MM.1S (cell line): ENCODE results near the gene GPC5.

Experiments
- DNase-seq: peaks from one replicate; pipeline ENCODE4 v3.0.0-alpha.2; 2015
- H2AFZ ChIP-seq: fragments of 300-600 bp; sonication (generic); 2 replicates; pipeline ENCODE4 v1.6.0; 2016; ENCODE audit warnings: antibody characterized with exemption, low read length
- H3F3A ChIP-seq: fragments of 300-600 bp; sonication (generic); 2 replicates; pipeline ENCODE4 v1.6.1; 2016; ENCODE audit warnings: mild to moderate bottlenecking, antibody characterized with exemption, low read length, moderate library complexity, mixed read lengths; ENCODE audit not compliant: insufficient read depth
- H3K27ac ChIP-seq: fragments of 300-600 bp; sonication (generic); 2 replicates; pipeline ENCODE4 v1.5.1; 2016; ENCODE audit warnings: mild to moderate bottlenecking, low read length
- H3K27me3 ChIP-seq: fragments of 300-600 bp; sonication (generic); replicated peaks from 2 replicates; pipeline ENCODE4 v1.6.0; 2016; ENCODE audit warnings: low read length; ENCODE audit not compliant: insufficient read depth
- H3K36me3 ChIP-seq: fragments of 300-600 bp; sonication (generic); replicated peaks from 2 replicates; pipeline ENCODE4 v1.6.1; 2016; ENCODE audit warnings: mild to moderate bottlenecking, low read length, mixed read lengths; ENCODE audit not compliant: insufficient read depth
- H3K4me1 ChIP-seq: fragments of 300-600 bp; sonication (generic); 2 replicates; pipeline ENCODE4 v1.6.1; 2016; ENCODE audit warnings: low read length, mixed read lengths
- H3K4me2 ChIP-seq: fragments of 300-600 bp; sonication (generic); 2 replicates; pipeline ENCODE4 v1.6.0; 2016; ENCODE audit warnings: low read depth, low read length
- H3K4me3 ChIP-seq: fragments of 300-600 bp; sonication (generic); 2 replicates; pipeline ENCODE4 v1.5.1; 2016; ENCODE audit warnings: low read length, mixed read lengths
- H3K79me2 ChIP-seq: fragments of 300-600 bp; sonication (generic); 2 replicates; pipeline ENCODE4 v1.6.1; 2016; ENCODE audit warnings: mixed run types, low read length, mixed read lengths
- H3K9ac ChIP-seq: fragments of 300-600 bp; sonication (generic); 2 replicates; pipeline ENCODE4 v1.6.1; 2016; ENCODE audit warnings: low read length, mixed read lengths
- H3K9me2 ChIP-seq: fragments of 300-600 bp; sonication (generic); replicated peaks from 2 replicates; pipeline ENCODE4 v1.6.1; 2016; ENCODE audit warnings: mild to moderate bottlenecking, low read length, mixed read lengths; ENCODE audit not compliant: insufficient read depth
- H3K9me3 ChIP-seq: fragments of 300-600 bp; sonication (generic); replicated peaks from 2 replicates; pipeline ENCODE4 v1.6.1; 2016; ENCODE audit warnings: mild to moderate bottlenecking, low read length, mixed read lengths; ENCODE audit not compliant: insufficient read depth
- H4K20me1 ChIP-seq: fragments of 300-600 bp; sonication (generic); 2 replicates; pipeline ENCODE4 v1.6.1; 2016; ENCODE audit warnings: mild to moderate bottlenecking, low read length, moderate library complexity, mixed read lengths; ENCODE audit not compliant: insufficient read depth
- CTCF ChIP-seq: fragments of 300-600 bp; sonication (generic); IDR thresholded peaks from 2 replicates; pipeline ENCODE4 v1.5.1; 2016; ENCODE audit warnings: antibody characterized with exemption, low read length, mixed read lengths
- EZH2 ChIP-seq: fragments of 300-600 bp; sonication (generic); optimal IDR thresholded peaks from 2 replicates; pipeline ENCODE3; 2017; ENCODE audit warnings: low read depth, mild to moderate bottlenecking, antibody characterized with exemption, low read length, mixed read lengths
- EZH2phosphoT487 ChIP-seq: fragments of 300-600 bp; sonication (generic); IDR thresholded peaks from 2 replicates; pipeline ENCODE4 v1.6.1; 2018; ENCODE audit warnings: antibody characterized with exemption, low read length

Gene GPC5

GRCh38 chr13:92573467-92574057 is 1175.1 kb downstream of the GPC5 start:
- no peak overlapping the region for H3K27ac ChIP-seq
- H3K4me2 ChIP-seq = no peak overlapping the region
- no peaks in the 10 kb centered on the region for H4K20me1 ChIP-seq
- no peaks in the 10 kb centered on the region for H3K79me2 ChIP-seq
- no peaks in the 10 kb centered on the region for H3K36me3 ChIP-seq
- H3K27me3 ChIP-seq = no peaks in the 10 kb centered on the region
- H3K9ac ChIP-seq = no peak overlapping the region
- DNase-seq = peak; percentile 12
- H3K4me1 ChIP-seq = no peaks in the 10 kb centered on the region
- H3K4me3 ChIP-seq = no peak overlapping the region
- TF ChIP-seq EZH2phosphoT487 (no peak), CTCF (peak; percentile 23; the same call in 1 of the 2 replicates)
- H2AFZ ChIP-seq = no peak overlapping the region
- H3K9me2 ChIP-seq = no peaks in the 10 kb centered on the region
- no peaks in the 10 kb centered on the region for H3F3A ChIP-seq
- no peaks in the 10 kb centered on the region for H3K9me3 ChIP-seq

DNA sequence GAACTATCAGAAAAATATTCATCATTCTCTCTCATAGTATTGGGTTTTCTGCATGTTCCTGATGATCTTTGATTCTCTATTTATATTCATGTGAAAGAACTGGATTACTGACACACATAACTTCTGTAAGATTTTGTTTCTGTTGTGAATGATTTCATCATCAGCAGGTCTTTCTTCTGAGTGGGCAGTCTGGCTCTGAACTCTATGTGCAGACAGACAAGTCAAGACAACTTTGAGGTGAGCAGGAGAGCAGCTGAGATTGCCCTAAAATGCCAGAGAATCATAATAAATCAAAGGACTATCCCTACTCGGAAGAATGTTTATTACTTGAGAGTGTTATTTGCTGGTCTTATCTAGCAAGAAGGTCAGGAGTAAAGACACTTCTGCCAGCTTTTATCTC is 1176.1 kb downstream of the GPC5 start:
- DNase-seq = no peak
- Histone ChIP-seq H3K36me3 (no peaks in the 10 kb centered on the region), H3K4me1 (no peaks in the 10 kb centered on the region), H3K9me3 (no peaks in the 10 kb centered on the region), H3K4me3 (no peak overlapping the region), H3K27ac (no peak overlapping the region), H3K79me2 (no peaks in the 10 kb centered on the region), H3K9me2 (no peaks in the 10 kb centered on the region), H3F3A (no peaks in the 10 kb centered on the region), H2AFZ (no peak overlapping the region), H3K9ac (no peak overlapping the region), H4K20me1 (no peaks in the 10 kb centered on the region), H3K4me2 (no peak overlapping the region), H3K27me3 (no peaks in the 10 kb centered on the region)
- no peak for TF ChIP-seq CTCF
- no peak for TF ChIP-seq EZH2phosphoT487
- no peak for TF ChIP-seq EZH2

GRCh38 chr13:92575777-92576176 is 1177.4 kb downstream of the GPC5 start:
- Histone ChIP-seq H3K36me3 (no peaks in the 10 kb centered on the region), H3K79me2 (no peaks in the 10 kb centered on the region), H3K4me2 (no peak overlapping the region), H3K27ac (no peak overlapping the region), H3K4me3 (no peak overlapping the region), H3K9me3 (no peaks in the 10 kb centered on the region), H4K20me1 (no peaks in the 10 kb centered on the region), H3K27me3 (no peaks in the 10 kb centered on the region), H3K9ac (no peak overlapping the region), H3K4me1 (no peaks in the 10 kb centered on the region), H2AFZ (no peak overlapping the region), H3F3A (no peaks in the 10 kb centered on the region), H3K9me2 (no peaks in the 10 kb centered on the region)
- no peak for DNase-seq
- no peak for TF ChIP-seq EZH2
- TF ChIP-seq EZH2phosphoT487 = no peak
- TF ChIP-seq CTCF = no peak
